GM12865 (cell line): ENCODE measurements around the gene EPAS1.

Experiments
- DNase-seq: peaks from one replicate; pipeline ENCODE4 v3.0.0; 2010; ENCODE audit warnings: low read depth
- H3K4me3 ChIP-seq: 2 replicates; pipeline ENCODE4 v1.5.1; 2011; ENCODE audit warnings: mild to moderate bottlenecking, low read depth, low read length, control low read depth
- CTCF ChIP-seq: IDR thresholded peaks from 2 replicates; pipeline ENCODE4 v1.5.1; 2011; ENCODE audit warnings: low read length, control low read depth, low read depth, inconsistent platforms; ENCODE audit not compliant: insufficient read depth; ENCODE audit errors: missing control alignments

The EPAS1 gene

DNA sequence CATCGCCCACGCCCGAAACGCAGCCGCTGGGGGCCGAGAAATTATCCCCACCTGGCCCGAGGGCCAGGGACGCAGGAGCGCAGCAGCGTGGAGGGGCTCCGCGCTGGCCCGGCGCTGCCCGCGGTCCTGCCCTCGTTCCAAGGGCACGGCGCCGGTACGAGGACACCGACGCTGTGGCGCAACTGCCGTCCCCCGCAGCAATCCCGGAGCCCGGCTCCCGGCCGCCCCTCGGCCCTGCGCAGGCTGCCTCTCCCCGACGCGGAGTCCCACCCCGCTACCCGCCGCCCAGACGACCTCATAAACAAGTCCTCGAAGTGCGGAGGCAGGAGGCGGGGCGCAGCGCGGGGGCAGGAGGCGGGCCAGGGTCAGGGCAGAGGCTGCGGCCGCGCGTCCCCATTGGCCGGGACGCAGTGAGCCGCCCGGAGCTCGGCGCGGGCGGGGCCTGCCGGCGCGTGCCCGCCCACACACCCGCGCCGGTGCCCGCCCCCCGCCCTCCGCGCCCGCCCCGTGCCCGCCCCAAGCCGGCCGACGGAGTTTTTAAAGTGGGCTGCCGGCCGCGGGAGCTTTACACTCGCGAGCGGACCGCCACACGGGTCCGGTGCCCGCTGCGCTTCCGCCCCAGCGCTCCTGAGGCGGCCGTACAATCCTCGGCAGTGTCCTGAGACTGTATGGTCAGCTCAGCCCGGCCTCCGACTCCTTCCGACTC, at the start of gene EPAS1:
TSS of gene EPAS1 (plus strand) at position 568 of the 706 bp plus-strand sequence. CDS start 505 bp downstream, outside the sequence.
- no peak for TF ChIP-seq CTCF
- peak within 1 kb of the TSS; percentile 69 for H3K4me3 ChIP-seq
- DNase-seq = peak; percentile 82

- H3K4me3 ChIP-seq = no peak overlapping the region
- no peak for TF ChIP-seq CTCF
- no peak for DNase-seq
Measured at GRCh38 chr2:46248171-46248570, 49.0 kb upstream of the EPAS1 start.

DNA sequence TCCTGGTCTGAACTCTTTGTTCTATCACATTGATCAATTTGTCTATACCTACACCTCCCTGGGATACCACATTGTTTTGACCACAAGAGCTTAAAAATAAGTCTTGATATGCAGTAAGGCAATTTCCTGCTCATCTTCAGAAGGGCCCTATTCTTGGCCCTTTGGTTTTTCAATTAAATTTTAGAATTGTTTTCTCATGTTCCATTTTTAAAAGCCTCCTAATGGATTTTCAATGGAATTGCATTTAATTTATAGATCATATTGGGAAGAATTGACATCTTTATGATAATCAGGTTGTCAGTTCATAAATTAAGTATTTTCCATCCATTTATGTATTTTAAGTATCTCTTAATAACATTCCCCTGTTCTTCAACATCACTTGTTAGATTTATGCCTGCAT, 47.6 kb upstream of the EPAS1 start:
- DNase-seq = no peak
- no peak overlapping the region for H3K4me3 ChIP-seq
- no peak for TF ChIP-seq CTCF

DNA sequence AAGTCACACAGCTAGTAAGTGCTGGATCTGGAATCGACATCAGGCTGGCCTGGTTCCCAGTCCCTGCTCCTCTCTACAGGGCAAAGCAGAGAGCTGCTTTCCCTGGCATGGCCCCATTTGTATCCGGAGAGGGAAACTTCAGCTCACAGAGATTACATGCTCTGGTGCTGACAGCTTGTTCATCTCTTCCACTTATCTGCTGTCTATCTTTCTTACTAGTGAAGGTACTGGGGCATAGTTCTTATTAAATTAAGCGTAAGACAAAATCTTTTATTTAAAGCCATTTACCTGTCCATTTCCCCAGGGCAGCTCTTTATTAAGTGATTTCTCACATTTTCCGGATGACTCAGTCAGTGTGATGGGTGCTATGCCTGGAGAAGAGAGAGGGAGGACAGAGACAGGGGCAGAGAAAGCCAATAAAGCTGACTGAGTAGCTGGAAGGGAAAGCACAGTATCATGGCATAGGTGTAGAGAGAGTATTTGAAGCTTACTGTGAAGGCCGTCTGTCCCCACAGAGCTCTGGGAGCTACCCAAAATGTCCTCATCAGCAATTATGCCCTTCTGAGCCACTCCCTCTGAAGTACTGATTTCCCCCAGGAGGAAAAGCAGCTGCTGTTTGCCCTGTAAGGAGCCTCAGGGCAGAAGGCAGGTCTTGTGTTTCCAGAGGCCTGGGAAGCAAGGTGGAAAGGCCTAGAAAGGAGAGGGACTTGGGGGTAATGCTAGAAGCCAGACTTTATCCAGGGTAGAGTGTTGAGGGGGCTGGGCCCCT, 44.1 kb upstream of the EPAS1 start:
- DNase-seq = no peak
- no peak for TF ChIP-seq CTCF
- H3K4me3 ChIP-seq = no peak overlapping the region

GRCh38 chr2:46254474-46254873, 42.7 kb upstream of the EPAS1 start:
- DNase-seq = no peak
- no peak overlapping the region for H3K4me3 ChIP-seq
- no peak for TF ChIP-seq CTCF

GRCh38 chr2:46256563-46257142, 40.6 kb upstream of the EPAS1 start:
- no peak overlapping the region for H3K4me3 ChIP-seq
- no peak for TF ChIP-seq CTCF
- no peak for DNase-seq
